GM12878 (cell line): Measurements from ENCODE around the gene CHST8. TPM values are rescaled to one million over a fixed set of nuclear protein-coding genes. Genes with fewer than 3 reads are reported as not detected.

ENCODE experiments used
- ATF7 ChIP-seq: fragments of 450-650 bp; IDR thresholded peaks from 2 replicates; pipeline ENCODE4 v1.6.1; 2016; ENCODE audit warnings: low read depth, mild to moderate bottlenecking
- CBX5 ChIP-seq: sonication (generic); IDR thresholded peaks from 2 replicates; pipeline ENCODE4 v1.6.1; 2016; ENCODE audit warnings: low read depth, moderate library complexity, mild to moderate bottlenecking, inconsistent platforms
- CREM ChIP-seq: IDR thresholded peaks from 2 replicates; pipeline ENCODE4 v1.6.1; 2014; ENCODE audit warnings: antibody characterized with exemption, low read depth
- PAX8 ChIP-seq: fragments of 450-650 bp; IDR thresholded peaks from 2 replicates; pipeline ENCODE4 v1.6.1; 2017; ENCODE audit warnings: mild to moderate bottlenecking, moderate library complexity
- SMARCA5 ChIP-seq: fragments of 450-650 bp; IDR thresholded peaks from 2 replicates; pipeline ENCODE4 v1.6.1; 2017; ENCODE audit warnings: mild to moderate bottlenecking
- STAT3 ChIP-seq: IDR thresholded peaks from 2 replicates; pipeline ENCODE4 v1.6.1; 2011; ENCODE audit warnings: low read depth, low read length, improper control_type of control experiment
- TCF3 ChIP-seq: IDR thresholded peaks from 2 replicates; pipeline ENCODE4 v1.6.1; 2012; ENCODE audit warnings: low read depth, mild to moderate bottlenecking, low read length, borderline replicate concordance; ENCODE audit not compliant: insufficient read depth
- ZNF622 ChIP-seq: fragments of 450-650 bp; IDR thresholded peaks from 2 replicates; pipeline ENCODE4 v1.6.1; 2017; ENCODE audit warnings: mild to moderate bottlenecking, inconsistent platforms
- polyA plus RNA-seq, 11 experiments: library from polyadenylated mRNA; depleted of rRNA in 4 of 11; unstranded in 6 of 11; stranded (reverse) in 5 of 11; fragments of >200 nt; fragmentation: Nextera tagmentation in 4 of 11; fragmentation: Illumina TruSeq in 1 of 11; extraction: Ambion mirVana in 4 of 11; extraction: Trizol in 1 of 11; gene quantifications; 1 replicate in 1 of 11; 2 replicates in 10 of 11; pipeline versions ENCODE4 v1.2.1 to v1.2.3, GENCODE V29; 2011 to 2016; ENCODE audit warnings: inconsistent platforms in 2 of 11, missing spikeins in 2 of 11, low read depth in 1 of 11
- total RNA-seq, 4 experiments: library from RNA; depleted of rRNA in 3 of 4; stranded (reverse); fragments of >200 nt in 3 of 4; fragmentation: Illumina TruSeq in 1 of 4; extraction: Trizol in 1 of 4; gene quantifications; 2 replicates each; pipeline versions ENCODE4 v1.2.1 to v1.2.3, GENCODE V29; 2013 to 2021
- TF ChIP-seq, protein P1 (sequence below): IDR thresholded peaks from 2 replicates; pipeline ENCODE4 v1.6.1; 2012; ENCODE audit warnings: improper control_type of control experiment, low read depth, low read length; ENCODE audit not compliant: insufficient replicate concordance
- TF ChIP-seq, protein P2 (sequence below): fragments of 450-650 bp; IDR thresholded peaks from 2 replicates; pipeline ENCODE4 v1.6.1; 2017; ENCODE audit warnings: mild to moderate bottlenecking, moderate library complexity
- TF ChIP-seq, protein P3 (sequence below): IDR thresholded peaks from 2 replicates; pipeline ENCODE4 v1.6.1; 2011; ENCODE audit warnings: low read depth, low read length, improper control_type of control experiment, borderline replicate concordance

The CHST8 gene
- total and polyA plus RNA-seq, 10 of the 15 experiments (the other 5 are each of a cell fraction or from before 2014, with no cell fraction given), result 0.06 TPM; not detected in 9

DNA sequence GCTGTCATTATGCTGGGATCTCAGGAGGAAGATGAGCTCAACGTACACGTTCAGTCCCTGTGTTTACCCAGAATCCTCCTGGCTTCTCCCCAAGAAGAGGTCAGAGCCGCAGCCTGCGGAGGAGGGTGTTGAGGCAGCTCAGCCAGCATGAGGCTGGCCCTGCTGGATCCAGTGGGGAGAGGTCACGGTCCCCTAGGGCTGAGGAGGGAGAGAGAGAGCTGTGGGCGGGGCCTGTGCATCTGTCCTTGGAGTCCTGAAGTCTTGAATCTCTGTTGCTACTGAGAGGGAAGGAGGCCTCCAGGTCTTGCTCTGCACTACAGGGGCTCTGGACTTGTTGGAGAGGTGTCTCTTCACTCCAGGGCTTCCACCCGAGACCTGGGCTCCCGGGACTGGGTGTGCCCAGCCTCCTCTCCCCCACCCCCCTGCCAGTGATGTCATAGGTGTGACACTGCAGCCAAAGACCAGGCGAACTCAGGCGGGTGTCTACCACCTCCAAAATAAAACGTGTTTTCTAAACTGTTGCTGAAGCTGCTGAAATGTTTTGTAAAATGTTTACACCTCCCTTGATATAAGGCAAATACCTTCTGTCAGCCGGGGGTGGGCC, 97.0 kb downstream of the CHST8 start (continued):
- TF ChIP-seq ZNF622, result no peak
- TF ChIP-seq, protein P1, sequence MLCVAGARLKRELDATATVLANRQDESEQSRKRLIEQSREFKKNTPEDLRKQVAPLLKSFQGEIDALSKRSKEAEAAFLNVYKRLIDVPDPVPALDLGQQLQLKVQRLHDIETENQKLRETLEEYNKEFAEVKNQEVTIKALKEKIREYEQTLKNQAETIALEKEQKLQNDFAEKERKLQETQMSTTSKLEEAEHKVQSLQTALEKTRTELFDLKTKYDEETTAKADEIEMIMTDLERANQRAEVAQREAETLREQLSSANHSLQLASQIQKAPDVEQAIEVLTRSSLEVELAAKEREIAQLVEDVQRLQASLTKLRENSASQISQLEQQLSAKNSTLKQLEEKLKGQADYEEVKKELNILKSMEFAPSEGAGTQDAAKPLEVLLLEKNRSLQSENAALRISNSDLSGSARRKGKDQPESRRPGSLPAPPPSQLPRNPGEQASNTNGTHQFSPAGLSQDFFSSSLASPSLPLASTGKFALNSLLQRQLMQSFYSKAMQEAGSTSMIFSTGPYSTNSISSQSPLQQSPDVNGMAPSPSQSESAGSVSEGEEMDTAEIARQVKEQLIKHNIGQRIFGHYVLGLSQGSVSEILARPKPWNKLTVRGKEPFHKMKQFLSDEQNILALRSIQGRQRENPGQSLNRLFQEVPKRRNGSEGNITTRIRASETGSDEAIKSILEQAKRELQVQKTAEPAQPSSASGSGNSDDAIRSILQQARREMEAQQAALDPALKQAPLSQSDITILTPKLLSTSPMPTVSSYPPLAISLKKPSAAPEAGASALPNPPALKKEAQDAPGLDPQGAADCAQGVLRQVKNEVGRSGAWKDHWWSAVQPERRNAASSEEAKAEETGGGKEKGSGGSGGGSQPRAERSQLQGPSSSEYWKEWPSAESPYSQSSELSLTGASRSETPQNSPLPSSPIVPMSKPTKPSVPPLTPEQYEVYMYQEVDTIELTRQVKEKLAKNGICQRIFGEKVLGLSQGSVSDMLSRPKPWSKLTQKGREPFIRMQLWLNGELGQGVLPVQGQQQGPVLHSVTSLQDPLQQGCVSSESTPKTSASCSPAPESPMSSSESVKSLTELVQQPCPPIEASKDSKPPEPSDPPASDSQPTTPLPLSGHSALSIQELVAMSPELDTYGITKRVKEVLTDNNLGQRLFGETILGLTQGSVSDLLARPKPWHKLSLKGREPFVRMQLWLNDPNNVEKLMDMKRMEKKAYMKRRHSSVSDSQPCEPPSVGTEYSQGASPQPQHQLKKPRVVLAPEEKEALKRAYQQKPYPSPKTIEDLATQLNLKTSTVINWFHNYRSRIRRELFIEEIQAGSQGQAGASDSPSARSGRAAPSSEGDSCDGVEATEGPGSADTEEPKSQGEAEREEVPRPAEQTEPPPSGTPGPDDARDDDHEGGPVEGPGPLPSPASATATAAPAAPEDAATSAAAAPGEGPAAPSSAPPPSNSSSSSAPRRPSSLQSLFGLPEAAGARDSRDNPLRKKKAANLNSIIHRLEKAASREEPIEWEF, result no peak
- TF ChIP-seq, protein P2, sequence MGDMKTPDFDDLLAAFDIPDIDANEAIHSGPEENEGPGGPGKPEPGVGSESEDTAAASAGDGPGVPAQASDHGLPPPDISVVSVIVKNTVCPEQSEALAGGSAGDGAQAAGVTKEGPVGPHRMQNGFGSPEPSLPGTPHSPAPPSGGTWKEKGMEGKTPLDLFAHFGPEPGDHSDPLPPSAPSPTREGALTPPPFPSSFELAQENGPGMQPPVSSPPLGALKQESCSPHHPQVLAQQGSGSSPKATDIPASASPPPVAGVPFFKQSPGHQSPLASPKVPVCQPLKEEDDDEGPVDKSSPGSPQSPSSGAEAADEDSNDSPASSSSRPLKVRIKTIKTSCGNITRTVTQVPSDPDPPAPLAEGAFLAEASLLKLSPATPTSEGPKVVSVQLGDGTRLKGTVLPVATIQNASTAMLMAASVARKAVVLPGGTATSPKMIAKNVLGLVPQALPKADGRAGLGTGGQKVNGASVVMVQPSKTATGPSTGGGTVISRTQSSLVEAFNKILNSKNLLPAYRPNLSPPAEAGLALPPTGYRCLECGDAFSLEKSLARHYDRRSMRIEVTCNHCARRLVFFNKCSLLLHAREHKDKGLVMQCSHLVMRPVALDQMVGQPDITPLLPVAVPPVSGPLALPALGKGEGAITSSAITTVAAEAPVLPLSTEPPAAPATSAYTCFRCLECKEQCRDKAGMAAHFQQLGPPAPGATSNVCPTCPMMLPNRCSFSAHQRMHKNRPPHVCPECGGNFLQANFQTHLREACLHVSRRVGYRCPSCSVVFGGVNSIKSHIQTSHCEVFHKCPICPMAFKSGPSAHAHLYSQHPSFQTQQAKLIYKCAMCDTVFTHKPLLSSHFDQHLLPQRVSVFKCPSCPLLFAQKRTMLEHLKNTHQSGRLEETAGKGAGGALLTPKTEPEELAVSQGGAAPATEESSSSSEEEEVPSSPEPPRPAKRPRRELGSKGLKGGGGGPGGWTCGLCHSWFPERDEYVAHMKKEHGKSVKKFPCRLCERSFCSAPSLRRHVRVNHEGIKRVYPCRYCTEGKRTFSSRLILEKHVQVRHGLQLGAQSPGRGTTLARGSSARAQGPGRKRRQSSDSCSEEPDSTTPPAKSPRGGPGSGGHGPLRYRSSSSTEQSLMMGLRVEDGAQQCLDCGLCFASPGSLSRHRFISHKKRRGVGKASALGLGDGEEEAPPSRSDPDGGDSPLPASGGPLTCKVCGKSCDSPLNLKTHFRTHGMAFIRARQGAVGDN, result no peak
- TF ChIP-seq CBX5, result no peak
- TF ChIP-seq, protein P3, sequence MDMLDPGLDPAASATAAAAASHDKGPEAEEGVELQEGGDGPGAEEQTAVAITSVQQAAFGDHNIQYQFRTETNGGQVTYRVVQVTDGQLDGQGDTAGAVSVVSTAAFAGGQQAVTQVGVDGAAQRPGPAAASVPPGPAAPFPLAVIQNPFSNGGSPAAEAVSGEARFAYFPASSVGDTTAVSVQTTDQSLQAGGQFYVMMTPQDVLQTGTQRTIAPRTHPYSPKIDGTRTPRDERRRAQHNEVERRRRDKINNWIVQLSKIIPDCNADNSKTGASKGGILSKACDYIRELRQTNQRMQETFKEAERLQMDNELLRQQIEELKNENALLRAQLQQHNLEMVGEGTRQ, result no peak
- no peak for TF ChIP-seq SMARCA5
- no peak for TF ChIP-seq TCF3
- no peak for TF ChIP-seq ATF7
- TF ChIP-seq PAX8, result no peak
- TF ChIP-seq CREM, result no peak
- TF ChIP-seq STAT3, result no peak
